HG03354 (cell line): ENCODE results near the gene PRDM16.
"Not testable (repeated sequence)": the region's sequence is repeated elsewhere in the genome, so short reads cannot be mapped to it uniquely, and the experiment has no call there.

Source experiments
- ATAC-seq: cut with Tn5 transposase; IDR thresholded peaks from one replicate; pipeline ENCODE4 v1.9.1; 2021; ENCODE audit warnings: mild to moderate bottlenecking; ENCODE audit not compliant: unreplicated experiment, poor library complexity, severe bottlenecking

PRDM16 gene

GRCh38 chr1:3277011-3277471 is 208.0 kb downstream of the PRDM16 start:
- no peak for ATAC-seq

DNA sequence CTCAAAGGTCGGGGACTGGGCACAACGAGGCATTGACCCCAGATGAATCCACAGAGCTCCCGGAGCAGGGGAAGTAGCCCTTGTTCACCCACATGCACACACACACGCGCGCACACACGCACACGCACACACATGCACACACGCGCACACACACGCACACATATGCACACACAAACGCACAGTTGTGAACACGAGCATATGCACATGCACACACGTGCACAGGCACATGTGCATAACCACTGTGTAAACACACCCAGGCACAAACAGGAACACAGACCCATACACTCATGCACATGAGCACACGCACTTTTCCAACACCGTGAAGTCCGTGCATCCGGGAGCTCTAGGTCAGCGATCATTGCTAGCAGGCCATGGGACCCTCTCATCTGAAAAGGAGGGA is 208.6 kb downstream of the PRDM16 start:
- ATAC-seq, result no peak

DNA sequence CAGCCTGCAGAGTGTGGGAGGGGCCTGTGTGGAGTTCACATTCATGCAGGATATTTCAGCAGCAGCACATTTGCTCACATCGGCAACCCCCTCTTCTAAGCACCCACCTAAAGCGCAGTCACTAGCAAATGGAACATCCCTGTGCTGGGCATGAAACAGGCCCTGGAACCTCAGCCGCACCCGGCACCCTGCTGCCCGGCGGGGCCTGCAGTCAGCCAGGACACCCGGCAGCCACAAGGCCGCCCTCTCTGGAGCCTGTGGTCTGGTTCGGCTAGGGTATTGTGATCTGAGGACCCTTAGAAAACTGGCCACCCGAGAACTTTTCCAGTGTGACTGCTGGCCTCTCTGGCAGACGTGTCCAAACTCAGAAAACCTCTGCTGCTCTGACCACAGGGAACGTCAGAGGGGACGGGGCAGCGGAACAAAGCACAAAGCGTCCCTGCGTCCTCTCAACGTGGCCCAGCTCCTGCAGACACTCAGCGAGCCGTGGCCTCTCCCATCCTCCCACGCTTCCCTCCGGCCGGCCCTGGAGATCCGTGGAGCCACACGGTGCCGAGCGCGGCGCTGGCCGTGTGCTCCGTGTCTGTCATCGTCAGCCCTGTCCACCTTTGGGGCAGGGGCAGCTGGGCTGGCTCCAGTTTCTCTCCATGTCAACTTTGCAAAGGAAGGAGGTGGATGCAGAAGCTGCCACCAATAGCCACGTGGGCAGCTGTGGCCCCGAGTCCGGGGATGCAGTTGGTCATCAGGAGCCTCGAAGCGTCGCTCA is 209.6 kb downstream of the PRDM16 start:
- ATAC-seq, result no peak

DNA sequence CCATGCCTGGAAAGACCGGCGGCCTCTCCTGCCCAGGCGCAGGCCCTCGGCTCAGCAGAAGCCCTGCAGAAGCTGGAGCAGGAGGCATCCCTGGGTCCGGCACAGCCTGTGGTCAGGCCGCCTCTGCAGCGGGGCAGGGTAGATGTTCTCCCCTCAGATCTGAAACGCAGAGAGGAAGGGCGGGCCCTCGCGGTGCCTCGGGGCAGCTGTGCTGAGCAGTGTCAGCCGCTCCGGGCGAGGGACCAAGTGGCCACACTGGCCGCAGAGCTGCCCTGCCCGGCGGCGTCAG is 210.1 kb downstream of the PRDM16 start:
- no peak for ATAC-seq

DNA sequence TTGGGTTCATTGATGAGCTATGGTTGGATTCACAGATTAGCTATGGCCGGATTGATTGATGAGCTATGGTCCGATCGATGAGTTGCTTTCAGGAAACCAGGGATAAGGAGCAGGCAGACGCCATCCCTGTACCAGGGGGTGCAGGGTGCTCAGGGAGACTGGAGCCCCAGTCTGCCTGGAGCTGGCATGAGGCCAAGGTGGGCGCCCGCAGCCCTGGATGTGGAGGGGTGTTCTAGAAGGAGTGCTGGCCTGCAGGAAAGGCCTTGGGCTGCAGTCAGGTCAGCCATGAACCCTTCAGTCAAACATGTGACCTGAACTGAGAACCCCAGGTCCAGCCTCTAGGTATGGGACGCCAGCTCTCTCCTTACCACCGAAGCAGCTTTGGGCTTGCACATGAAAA is 212.7 kb downstream of the PRDM16 start:
- ATAC-seq, result no peak

DNA sequence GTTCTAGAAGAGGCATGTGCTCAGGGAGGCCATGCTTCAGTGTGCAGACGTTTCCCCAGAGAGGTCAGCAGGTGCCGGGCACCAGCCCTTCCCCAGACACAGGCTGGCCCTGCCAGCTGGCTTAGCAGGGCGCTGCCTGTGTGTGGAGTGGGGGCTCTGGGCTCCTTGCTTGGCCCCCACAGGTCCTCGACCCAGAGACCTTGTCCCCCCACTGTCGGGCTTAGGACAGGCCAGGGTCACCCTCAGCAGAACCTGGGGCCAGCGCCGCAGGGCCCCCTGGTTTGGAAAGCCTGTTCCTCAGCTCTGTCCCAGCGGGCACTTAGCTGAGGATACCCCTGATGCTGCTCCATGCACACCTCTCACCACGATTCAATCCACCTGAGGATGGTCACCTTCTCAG is 213.2 kb downstream of the PRDM16 start:
- no peak for ATAC-seq

DNA sequence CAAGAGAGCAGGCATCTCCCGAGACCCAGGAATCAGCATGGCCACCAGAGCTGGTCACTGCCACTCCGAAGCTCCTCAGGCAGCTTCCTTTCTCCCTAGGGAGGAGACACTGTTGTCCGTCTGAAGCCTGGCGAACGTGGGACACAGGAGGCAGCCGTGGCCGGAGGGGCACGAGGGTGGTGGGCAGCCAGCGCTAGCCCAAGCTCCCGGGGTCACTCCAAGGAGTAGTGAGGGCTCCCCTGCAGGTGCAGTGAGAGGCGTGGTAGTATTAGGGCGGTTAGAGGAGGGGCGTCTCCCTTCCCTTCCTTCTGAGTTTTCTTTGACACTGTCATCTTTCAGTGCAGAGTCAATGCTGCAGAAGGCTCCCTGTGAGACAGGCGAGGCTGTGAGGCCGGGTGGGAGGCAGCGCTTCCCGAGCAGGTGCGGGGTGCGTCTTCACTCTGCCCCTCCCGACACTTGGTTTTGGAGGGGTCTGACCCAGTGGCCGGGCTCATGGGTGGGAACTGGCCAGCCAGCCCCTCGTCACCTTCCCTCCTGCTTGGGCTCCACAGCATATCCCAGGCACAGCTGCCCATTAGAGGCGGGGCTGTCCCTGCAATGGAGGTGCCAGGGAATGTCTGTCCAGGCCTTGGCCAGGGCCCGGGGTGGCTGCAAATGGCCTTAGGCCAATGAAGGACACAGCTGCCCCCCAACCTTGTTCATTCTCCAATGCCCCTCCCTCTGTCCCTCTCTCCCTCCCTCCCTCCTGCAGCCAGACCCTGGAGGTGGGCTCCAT is 213.8 kb downstream of the PRDM16 start:
- no peak for ATAC-seq

DNA sequence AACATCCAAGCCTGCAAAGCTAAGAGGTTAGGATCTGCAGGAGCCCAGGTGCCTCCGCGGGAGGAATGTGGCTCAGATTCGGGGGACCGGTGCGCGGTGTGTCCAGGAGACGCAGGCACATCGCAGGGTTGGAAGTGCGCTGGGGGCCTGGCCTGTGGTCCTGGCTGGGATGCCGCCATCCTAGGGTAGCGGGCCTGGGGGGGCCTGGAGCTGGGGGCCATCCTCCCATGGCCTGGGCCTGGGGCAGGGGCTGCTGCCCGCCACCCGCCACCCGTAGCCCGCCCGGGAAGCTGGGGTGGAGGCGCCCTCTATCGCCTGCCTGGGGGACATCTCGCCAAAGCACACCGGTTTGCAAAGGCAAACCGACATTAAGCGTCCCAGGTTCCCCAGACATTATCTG is 214.8 kb downstream of the PRDM16 start:
- no peak for ATAC-seq

DNA sequence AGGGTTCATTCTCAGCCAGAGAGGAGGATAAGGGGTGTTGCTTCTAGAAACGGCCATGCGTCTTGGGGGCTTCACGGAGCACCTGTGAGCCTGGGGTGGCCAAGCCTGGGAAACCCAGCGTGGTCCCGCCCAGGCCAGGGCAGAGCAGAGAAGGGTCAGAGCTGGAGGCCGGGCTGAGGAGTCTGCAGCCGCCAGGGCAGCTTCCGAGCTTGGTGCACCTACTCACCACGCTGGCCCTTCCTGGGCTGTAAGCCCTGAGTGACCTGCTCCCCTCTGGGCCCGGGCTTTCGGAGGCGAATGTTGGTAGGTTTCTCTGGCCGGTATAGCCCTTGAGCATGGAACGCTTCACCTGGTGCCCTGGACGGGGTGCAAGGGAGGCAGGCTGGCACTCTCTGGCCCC is 215.7 kb downstream of the PRDM16 start:
- ATAC-seq, result no peak

DNA sequence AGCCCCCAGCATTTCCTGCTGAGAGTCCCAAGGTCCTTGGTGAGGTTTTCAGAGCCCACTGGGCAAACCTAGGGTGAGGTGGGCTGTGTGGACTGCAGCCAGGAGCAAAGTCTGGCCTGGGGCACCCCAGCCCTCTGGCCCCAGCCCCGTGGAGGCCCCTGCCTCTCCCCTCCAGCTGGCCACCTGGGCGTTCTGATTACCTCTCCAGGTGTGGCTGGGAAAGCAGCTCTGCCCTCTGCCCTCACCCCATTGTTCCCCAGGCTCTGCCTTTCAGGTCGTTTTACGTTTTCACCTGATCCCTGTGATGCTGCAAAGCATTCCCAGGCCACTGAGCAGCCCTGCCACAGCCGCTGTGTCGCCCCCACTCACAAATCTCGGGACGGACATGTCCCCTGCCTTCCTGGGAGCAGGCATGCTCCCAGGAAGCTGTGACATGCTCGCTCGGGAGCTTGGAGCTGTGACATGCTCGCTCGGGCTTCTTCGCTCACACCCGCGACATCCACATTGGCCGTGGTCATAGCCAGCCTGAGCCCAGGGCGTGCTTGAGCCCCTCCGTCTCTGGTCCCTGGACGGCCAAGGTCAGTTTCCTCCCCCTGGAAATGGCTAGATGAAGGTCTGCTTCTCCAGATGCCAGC is 216.2 kb downstream of the PRDM16 start:
- ATAC-seq, result no peak

DNA sequence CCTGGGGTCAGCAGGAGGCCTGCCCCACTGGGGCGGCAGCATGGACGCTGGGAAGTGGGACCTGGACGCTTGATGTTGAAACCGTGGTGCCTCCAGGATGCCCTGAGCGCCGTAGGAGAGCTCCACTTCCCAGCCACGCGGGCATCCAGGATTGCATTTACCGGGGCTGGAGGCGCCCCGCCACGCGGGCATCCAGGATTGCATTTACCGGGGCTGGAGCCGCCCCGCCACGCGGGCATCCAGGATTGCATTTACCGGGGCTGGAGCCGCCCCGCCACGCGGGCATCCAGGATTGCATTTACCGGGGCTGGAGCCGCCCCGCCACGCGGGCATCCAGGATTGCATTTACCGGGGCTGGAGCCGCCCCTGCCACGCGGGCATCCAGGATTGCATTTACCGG is 218.1 kb downstream of the PRDM16 start:
- not testable (repeated sequence) for ATAC-seq

DNA sequence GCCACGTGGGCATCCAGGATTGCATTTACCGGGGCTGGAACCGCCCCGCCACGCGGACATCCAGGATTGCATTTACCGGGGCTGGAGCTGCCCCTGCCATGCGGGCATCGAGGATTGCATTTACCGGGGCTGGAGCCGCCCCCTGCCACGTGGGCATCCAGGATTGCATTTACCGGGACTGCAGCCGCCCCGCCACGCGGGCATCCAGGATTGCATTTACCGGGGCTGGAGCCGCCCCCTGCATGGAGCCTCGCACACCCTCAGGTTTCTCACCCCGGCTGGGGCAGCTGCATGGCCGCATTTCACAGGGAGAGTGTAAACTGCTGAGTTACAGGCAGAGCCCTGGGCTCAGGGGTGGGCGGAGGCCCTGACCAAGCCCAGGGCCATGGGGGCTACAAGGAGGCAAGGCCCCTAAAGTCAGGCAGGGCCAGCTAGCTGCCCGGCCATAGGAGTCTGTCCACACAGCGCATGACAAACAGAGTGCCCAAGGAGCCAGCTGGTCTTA is 218.7 kb downstream of the PRDM16 start:
- ATAC-seq, result no peak

DNA sequence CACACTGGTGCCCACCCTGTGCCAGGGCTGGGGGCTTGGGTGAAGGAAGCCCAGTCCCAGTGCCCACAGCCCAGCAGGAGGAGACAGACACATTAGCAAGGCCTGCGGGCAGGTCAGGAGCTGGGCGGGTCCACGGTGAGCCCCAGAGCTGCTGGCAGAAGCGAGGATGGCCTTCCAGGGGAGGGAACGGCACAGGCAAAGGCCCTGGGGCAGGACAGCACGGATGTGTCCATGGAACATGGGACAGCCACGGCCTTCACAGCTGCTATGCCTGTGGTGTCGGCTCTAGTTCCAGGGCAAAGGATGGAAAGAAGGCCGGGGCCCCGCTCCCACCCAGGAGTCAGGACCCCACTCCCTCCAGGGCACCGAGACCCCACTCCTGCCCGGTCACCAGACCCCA is 220.5 kb downstream of the PRDM16 start:
- ATAC-seq, result no peak

GRCh38 chr1:3290438-3290837 is 221.4 kb downstream of the PRDM16 start:
- no peak for ATAC-seq

DNA sequence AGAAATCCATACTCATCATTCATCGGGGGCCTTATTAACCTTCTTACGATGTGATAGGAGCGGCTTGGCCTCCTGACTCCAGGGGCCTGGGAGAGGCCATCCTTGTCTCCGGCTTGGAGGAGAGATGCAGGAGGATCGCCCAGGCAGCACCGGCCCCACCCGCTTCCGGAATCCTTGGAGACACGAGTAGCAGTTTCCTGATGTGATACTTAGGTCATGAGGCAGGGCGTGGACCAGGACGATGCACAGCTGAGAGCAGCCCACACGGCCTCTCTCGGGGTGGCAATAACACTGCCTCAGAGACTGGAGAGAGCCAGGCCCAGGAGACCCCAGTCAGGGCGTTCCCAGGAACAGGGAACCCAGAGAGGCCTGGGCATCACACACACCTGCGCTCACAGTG is 221.9 kb downstream of the PRDM16 start:
- no peak for ATAC-seq

- ATAC-seq, result no peak
Observed at GRCh38 chr1:3292051-3292722, 223.2 kb downstream of the PRDM16 start.

DNA sequence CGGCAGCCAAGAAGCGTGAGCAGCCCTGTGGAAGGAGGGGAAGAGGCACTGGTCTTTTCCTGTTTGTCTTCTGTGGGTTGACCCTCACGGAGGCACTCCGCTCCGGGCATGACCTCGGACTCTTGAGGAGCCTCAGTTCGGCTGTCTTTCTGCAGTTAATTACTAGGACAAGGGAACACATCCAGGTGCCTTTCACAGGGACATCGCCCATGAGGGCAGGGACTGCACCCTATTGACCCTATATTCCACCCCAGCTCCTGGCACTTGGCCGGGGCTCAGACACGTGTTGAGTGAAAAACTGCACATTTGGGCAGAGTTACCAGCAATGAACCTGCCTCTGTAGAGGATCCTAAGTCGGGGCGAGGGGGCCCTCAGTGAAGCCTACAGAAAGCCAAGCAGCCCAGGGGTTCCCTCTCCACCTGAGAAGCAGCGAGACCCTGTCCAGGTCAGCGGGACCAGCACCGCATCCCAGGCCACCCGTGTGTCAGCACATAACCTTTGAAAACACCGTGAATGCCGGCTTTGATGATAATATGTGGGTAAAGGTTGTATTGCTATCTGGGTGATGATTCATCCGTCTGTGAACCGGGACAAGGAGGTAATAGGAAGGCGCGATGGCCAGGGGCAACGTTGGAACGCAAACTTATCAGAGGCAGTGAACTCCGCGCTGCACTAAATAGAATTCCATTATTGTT is 224.0 kb downstream of the PRDM16 start:
- no peak for ATAC-seq

- ATAC-seq, result no peak
Observed at GRCh38 chr1:3293563-3294080, 224.6 kb downstream of the PRDM16 start.

DNA sequence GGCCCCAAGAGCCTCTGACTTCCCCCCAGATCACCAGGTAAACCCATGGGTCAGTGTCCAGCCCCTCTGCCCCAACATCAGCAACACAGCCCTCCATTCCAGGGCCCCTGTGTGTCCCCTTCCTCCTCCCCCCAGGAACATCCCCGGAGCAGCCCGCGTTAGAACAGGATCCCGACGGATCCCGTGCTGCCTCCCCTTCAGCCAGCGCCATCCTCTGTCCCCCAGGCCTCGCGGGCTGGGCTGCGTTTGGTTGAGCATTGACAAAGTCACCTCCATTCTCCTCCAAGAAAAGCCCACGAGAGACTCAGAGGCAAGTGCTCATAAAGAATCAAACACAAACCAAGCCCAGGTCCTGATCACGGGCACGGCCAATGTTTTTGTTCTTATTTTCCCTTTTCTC is 225.4 kb downstream of the PRDM16 start:
- no peak for ATAC-seq
